Loucy (cell line): Measurements from ENCODE around the gene OPN3.

Source experiments
- CTCF ChIP-seq: fragments of 200-600 bp; sonication (generic); conservative IDR thresholded peaks from 2 replicates; pipeline ENCODE4 v1.5.1; 2014; ENCODE audit warnings: mild to moderate bottlenecking, antibody characterized with exemption, low read length
- EZH2phosphoT487 ChIP-seq: fragments of 200-600 bp; IDR thresholded peaks from 2 replicates; pipeline ENCODE4 v1.6.1; 2018; ENCODE audit warnings: antibody characterized with exemption, mild to moderate bottlenecking, moderate library complexity, borderline replicate concordance

GRCh38 chr1:241593186-241593585 is 47.0 kb downstream of the OPN3 start:
- TF ChIP-seq CTCF, result no peak
- TF ChIP-seq EZH2phosphoT487, result no peak
